ENCODE results near the gene KRT81. TPM values are rescaled to one million over a fixed set of nuclear protein-coding genes. Genes with fewer than 3 reads are reported as not detected.
A peak's percentile ranks its signal among the peaks of the same experiment; 100 is the strongest.

The KRT81 gene
- total and polyA plus RNA-seq, 2 experiments from 2014 or later = not detected

GRCh38 chr12:52264435-52264825 is 26.9 kb downstream of the KRT81 start:
- no peak overlapping the region for H3K4me3 ChIP-seq
- H3K36me3 ChIP-seq = no peaks in the 10 kb centered on the region
- H3K27me3 ChIP-seq = peaks cover 29% of the 10 kb centered on the region
- no peaks in the 10 kb centered on the region for H3K9me3 ChIP-seq (ENCODE audit: low read depth)
- DNase-seq (ENCODE audit: low read depth in 1 of 2, low spot score in 1 of 2) = peak in 1 of 2 donors; percentile 14
- no peak overlapping the region for H3K27ac ChIP-seq
- TF ChIP-seq CTCF (IDR thresholded peaks at IDR 0.05; ENCODE audit: low read depth, low read length) = no peak
- H3K4me1 ChIP-seq (ENCODE audit: low read depth) = no peaks in the 10 kb centered on the region

- Histone ChIP-seq H3K9me3 (ENCODE audit: low read depth) (no peaks in the 10 kb centered on the region), H3K4me1 (ENCODE audit: low read depth) (no peaks in the 10 kb centered on the region), H3K27ac (no peak overlapping the region), H3K4me3 (no peak overlapping the region), H3K36me3 (no peaks in the 10 kb centered on the region), H3K27me3 (peaks cover 35% of the 10 kb centered on the region)
- TF ChIP-seq CTCF (IDR thresholded peaks at IDR 0.05; ENCODE audit: low read depth, low read length) = no peak
- DNase-seq (ENCODE audit: low read depth in 1 of 2, low spot score in 1 of 2) = no peak
These were observed 27.4 kb downstream of the KRT81 start for GRCh38 chr12:52263761-52264434.

GRCh38 chr12:52262286-52262685 is 29.0 kb downstream of the KRT81 start:
- Histone ChIP-seq H3K4me1 (ENCODE audit: low read depth) (no peaks in the 10 kb centered on the region), H3K9me3 (ENCODE audit: low read depth) (no peaks in the 10 kb centered on the region), H3K36me3 (no peaks in the 10 kb centered on the region), H3K27ac (no peak overlapping the region), H3K27me3 (peaks cover 43% of the 10 kb centered on the region), H3K4me3 (no peak overlapping the region)
- no peak for DNase-seq (ENCODE audit: low read depth in 1 of 2, low spot score in 1 of 2)
- TF ChIP-seq CTCF (IDR thresholded peaks at IDR 0.05; ENCODE audit: low read depth, low read length) = no peak

DNA sequence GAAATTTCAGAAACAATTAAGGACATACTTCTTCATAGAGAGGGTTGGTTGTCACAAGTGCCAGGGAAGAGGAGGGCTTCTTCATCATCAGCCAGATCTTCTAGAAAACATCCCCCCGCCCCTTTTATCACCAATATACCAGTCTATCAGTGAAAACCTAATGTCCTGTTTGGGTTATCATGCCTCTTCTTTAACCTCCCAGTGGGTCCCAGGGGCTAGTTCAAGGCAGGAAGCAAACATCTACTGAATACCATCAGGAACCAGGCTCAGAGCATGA is 30.2 kb downstream of the KRT81 start:
- Histone ChIP-seq H3K27ac (no peak overlapping the region), H3K27me3 (peaks cover 55% of the 10 kb centered on the region), H3K9me3 (ENCODE audit: low read depth) (no peaks in the 10 kb centered on the region), H3K4me1 (ENCODE audit: low read depth) (no peaks in the 10 kb centered on the region), H3K36me3 (no peaks in the 10 kb centered on the region), H3K4me3 (no peak overlapping the region)
- no peak for DNase-seq (ENCODE audit: low read depth in 1 of 2, low spot score in 1 of 2)
- no peak for TF ChIP-seq CTCF (IDR thresholded peaks at IDR 0.05; ENCODE audit: low read depth, low read length)

GRCh38 chr12:52260361-52261207 is 30.8 kb downstream of the KRT81 start:
- DNase-seq (ENCODE audit: low read depth in 1 of 2, low spot score in 1 of 2) = no peak
- Histone ChIP-seq H3K4me3 (no peak overlapping the region), H3K9me3 (ENCODE audit: low read depth) (no peaks in the 10 kb centered on the region), H3K36me3 (no peaks in the 10 kb centered on the region), H3K4me1 (ENCODE audit: low read depth) (no peaks in the 10 kb centered on the region), H3K27me3 (peaks cover 60% of the 10 kb centered on the region), H3K27ac (no peak overlapping the region)
- TF ChIP-seq CTCF (IDR thresholded peaks at IDR 0.05; ENCODE audit: low read depth, low read length) = no peak

All from cardiac muscle cell (in vitro differentiated cells and primary cell).